ENCODE measurements around the gene SWAP70.

The SWAP70 gene

DNA sequence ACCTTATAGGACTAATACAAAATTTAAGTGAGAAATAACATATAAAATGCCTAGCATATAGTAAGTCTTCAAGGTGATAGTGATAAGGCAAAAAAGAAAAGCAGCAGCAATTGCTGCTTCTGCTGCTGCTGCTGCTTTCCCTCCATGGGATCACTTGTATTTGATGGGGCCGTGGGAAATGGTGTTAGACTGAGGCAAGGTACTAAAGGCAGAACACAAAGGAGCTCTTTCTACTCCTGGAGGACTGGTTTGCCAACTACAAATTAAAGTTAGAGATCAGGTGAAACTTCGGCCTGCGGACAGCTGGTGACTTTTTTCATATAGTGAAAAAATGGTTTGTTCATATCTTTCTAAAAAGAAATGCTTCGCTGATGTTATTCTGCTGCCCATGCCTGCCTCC, 46.3 kb downstream of the SWAP70 start:
- Histone ChIP-seq H4K20me1 (ENCODE audit: insufficient read depth, low read length, poor library complexity, severe bottlenecking) (no peaks in the 10 kb centered on the region), H3K79me2 (ENCODE audit: insufficient read depth, low read length) (peaks cover 5% of the 10 kb centered on the region; the same call in 1 of the 2 replicates)
- TF ChIP-seq CTCF (conservative IDR thresholded peaks at IDR 0.05; ENCODE audit: low read length), result no peak
- TF ChIP-seq EZH2phosphoT487 (IDR thresholded peaks at IDR 0.05; ENCODE audit: borderline replicate concordance), result no peak

DNA sequence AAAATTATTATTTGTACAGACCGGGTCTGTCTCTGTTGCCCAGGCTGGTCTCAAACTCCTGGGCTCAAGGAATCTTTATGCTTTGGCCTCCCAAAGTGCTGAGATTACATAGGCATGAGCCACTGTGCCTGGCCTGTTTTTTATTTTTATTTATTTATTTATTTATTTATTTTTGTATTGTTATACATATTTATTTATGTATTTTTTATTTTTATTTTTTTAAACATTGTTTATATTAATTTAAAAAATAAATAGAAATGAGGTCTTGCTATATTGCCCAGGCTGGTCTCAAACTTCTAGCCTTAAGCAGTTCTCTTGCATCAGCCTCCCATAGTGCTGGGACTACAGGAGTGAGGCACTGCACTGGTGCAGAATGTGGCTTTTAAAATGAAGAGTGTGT, 47.0 kb downstream of the SWAP70 start:
- Histone ChIP-seq H3K9me2 (replicated peaks; ENCODE audit: low read depth, low read length) (no peaks in the 10 kb centered on the region), H2AFZ (ENCODE audit: low read length) (no peak overlapping the region), H3K36me3 (ENCODE audit: insufficient read depth, low read length) (peaks cover 12% of the 10 kb centered on the region; the same call in 1 of the 2 replicates), H3K9ac (ENCODE audit: low read depth, low read length, poor library complexity, severe bottlenecking) (no peak overlapping the region), H3F3A (ENCODE audit: low read depth) (no peaks in the 10 kb centered on the region), H3K4me1 (ENCODE audit: insufficient read depth, low read length, poor library complexity, severe bottlenecking) (peaks cover 13% of the 10 kb centered on the region), H4K20me1 (ENCODE audit: insufficient read depth, low read length, poor library complexity, severe bottlenecking) (no peaks in the 10 kb centered on the region), H3K9me3 (ENCODE audit: insufficient read depth, low read depth, low read length) (peaks cover 2% of the 10 kb centered on the region; the same call in 1 of the 2 replicates), H3K4me3 (ENCODE audit: low read length, poor library complexity, severe bottlenecking) (no peak overlapping the region), H3K27me3 (ENCODE audit: insufficient read depth, low read length, poor library complexity, severe bottlenecking) (no peaks in the 10 kb centered on the region), H3K79me2 (ENCODE audit: insufficient read depth, low read length) (peaks cover 5% of the 10 kb centered on the region; the same call in 1 of the 2 replicates), H3K4me2 (ENCODE audit: low read depth, low read length, poor library complexity, severe bottlenecking) (no peak overlapping the region)
- TF ChIP-seq EZH2phosphoT487 (IDR thresholded peaks at IDR 0.05; ENCODE audit: borderline replicate concordance) (no peak), CTCF (conservative IDR thresholded peaks at IDR 0.05; ENCODE audit: low read length) (no peak)

More for the DNA sequence above, 46.3 kb downstream of the SWAP70 start:
- Histone ChIP-seq H3K27me3 (ENCODE audit: insufficient read depth, low read length, poor library complexity, severe bottlenecking) (no peaks in the 10 kb centered on the region), H3K9me3 (ENCODE audit: insufficient read depth, low read depth, low read length) (no peaks in the 10 kb centered on the region), H3F3A (ENCODE audit: low read depth) (no peaks in the 10 kb centered on the region), H3K9ac (ENCODE audit: low read depth, low read length, poor library complexity, severe bottlenecking) (no peak overlapping the region), H2AFZ (ENCODE audit: low read length) (no peak overlapping the region), H3K9me2 (replicated peaks; ENCODE audit: low read depth, low read length) (no peaks in the 10 kb centered on the region), H3K4me1 (ENCODE audit: insufficient read depth, low read length, poor library complexity, severe bottlenecking) (peaks cover 13% of the 10 kb centered on the region), H3K36me3 (ENCODE audit: insufficient read depth, low read length) (peaks cover 7% of the 10 kb centered on the region; the same call in 1 of the 2 replicates), H3K4me3 (ENCODE audit: low read length, poor library complexity, severe bottlenecking) (no peak overlapping the region), H3K4me2 (ENCODE audit: low read depth, low read length, poor library complexity, severe bottlenecking) (no peak overlapping the region)

GRCh38 chr11:9711454-9712307, 47.8 kb downstream of the SWAP70 start:
- Histone ChIP-seq H3K9me2 (replicated peaks; ENCODE audit: low read depth, low read length) (no peaks in the 10 kb centered on the region), H3K79me2 (ENCODE audit: insufficient read depth, low read length) (peaks cover 5% of the 10 kb centered on the region; the same call in 1 of the 2 replicates), H2AFZ (ENCODE audit: low read length) (no peak overlapping the region), H3K9me3 (ENCODE audit: insufficient read depth, low read depth, low read length) (peaks cover 5% of the 10 kb centered on the region; the same call in 1 of the 2 replicates), H3K4me3 (ENCODE audit: low read length, poor library complexity, severe bottlenecking) (no peak overlapping the region), H3K36me3 (ENCODE audit: insufficient read depth, low read length) (peaks cover 18% of the 10 kb centered on the region; the same call in 1 of the 2 replicates), H3K27me3 (ENCODE audit: insufficient read depth, low read length, poor library complexity, severe bottlenecking) (no peaks in the 10 kb centered on the region), H3K4me2 (ENCODE audit: low read depth, low read length, poor library complexity, severe bottlenecking) (no peak overlapping the region), H3K9ac (ENCODE audit: low read depth, low read length, poor library complexity, severe bottlenecking) (no peak overlapping the region), H3F3A (ENCODE audit: low read depth) (no peaks in the 10 kb centered on the region), H3K4me1 (ENCODE audit: insufficient read depth, low read length, poor library complexity, severe bottlenecking) (peaks cover 13% of the 10 kb centered on the region), H4K20me1 (ENCODE audit: insufficient read depth, low read length, poor library complexity, severe bottlenecking) (no peaks in the 10 kb centered on the region)
- TF ChIP-seq EZH2phosphoT487 (IDR thresholded peaks at IDR 0.05; ENCODE audit: borderline replicate concordance), result no peak
- no peak for TF ChIP-seq CTCF (conservative IDR thresholded peaks at IDR 0.05; ENCODE audit: low read length)
